T-cell (primary cell): ENCODE measurements around the gene SLC41A2. TPM values are rescaled to one million over a fixed set of nuclear protein-coding genes. Genes with fewer than 3 reads are reported as not detected.

Experiments used
- ATAC-seq, 4 experiments: fragments of 200-7000 bp in 3 of 4; fragments of 150-1000 bp in 1 of 4; cut with Tn5 transposase; replicated peaks in 1 of 4; 1 replicate in 3 of 4; 2 replicates in 1 of 4; pipeline ENCODE4 v1.10.0; 2021; ENCODE audit warnings: moderate library complexity in 3 of 4, mild to moderate bottlenecking in 2 of 4, moderate number of reproducible peaks in 1 of 4
- CTCF ChIA-PET, 2 donors: fragments of 300-600 bp; sonication (Branson Sonifier 250); formaldehyde crosslinking; loops; one replicate each; lab custom pipeline; 2022; ENCODE audit warnings: antibody characterized with exemption in 2 of 2; lab: Charles Lee
- POLR2A ChIA-PET, 2 donors: fragments of 300-600 bp; sonication (Branson Sonifier 250); formaldehyde crosslinking; loops; one replicate each; lab custom pipeline; 2022; ENCODE audit warnings: antibody characterized with exemption in 2 of 2; lab: Charles Lee
- DNase-seq, 35 experiments: peaks; one replicate each; pipeline versions ENCODE4 v3.0.0 to v3.0.0-alpha.2; 2013 to 2023
- H3K27ac ChIP-seq: one replicate; pipeline ENCODE4 v1.5.1; 2013; ENCODE audit warnings: low read length
- H3K27me3 ChIP-seq, 2 experiments: replicated peaks in 1 of 2; 1 replicate in 1 of 2; 2 replicates in 1 of 2; pipeline versions ENCODE4 v1.6.1 to v1.7.0; 2013; ENCODE audit warnings: low read length in 1 of 2, mixed read lengths in 1 of 2; ENCODE audit not compliant: control insufficient read depth in 2 of 2, insufficient read depth in 2 of 2; ENCODE audit errors: extremely low read depth in 1 of 2
- H3K36me3 ChIP-seq, 2 donors: 1 replicate in 1 of 2; 2 replicates in 1 of 2; pipeline versions ENCODE4 v1.6.1 to v1.7.0; 2013; ENCODE audit warnings: low read length in 1 of 2; ENCODE audit not compliant: control insufficient read depth in 2 of 2, insufficient read depth in 1 of 2; ENCODE audit errors: extremely low read depth in 1 of 2
- H3K4me1 ChIP-seq, 2 experiments: 1 replicate in 1 of 2; 2 replicates in 1 of 2; pipeline versions ENCODE4 v1.6.1 to v1.7.0; 2013; ENCODE audit warnings: low read length in 2 of 2, mixed read lengths in 1 of 2; ENCODE audit not compliant: insufficient read depth in 2 of 2, control insufficient read depth in 1 of 2; ENCODE audit errors: extremely low read depth in 1 of 2
- H3K4me3 ChIP-seq, 2 donors: 1 replicate in 1 of 2; 2 replicates in 1 of 2; pipeline versions ENCODE4 v1.5.1 to v1.7.0; 2013; ENCODE audit warnings: mild to moderate bottlenecking in 2 of 2, low read length in 1 of 2, moderate library complexity in 1 of 2; ENCODE audit not compliant: control insufficient read depth in 1 of 2; ENCODE audit errors: extremely low read depth in 1 of 2
- H3K9me3 ChIP-seq: 2 replicates; pipeline ENCODE4 v1.7.0; 2013
- H3K27ac Mint-ChIP-seq, 2 donors: one replicate each; pipeline ENCODE4 v1.8.0; 2020 to 2021; ENCODE audit warnings: mild to moderate bottlenecking in 2 of 2, mixed read lengths in 2 of 2
- H3K27me3 Mint-ChIP-seq, 2 donors: one replicate each; pipeline ENCODE4 v1.8.0; 2021 to 2022; ENCODE audit warnings: mixed read lengths in 2 of 2
- H3K36me3 Mint-ChIP-seq: one replicate; pipeline ENCODE4 v1.8.0; 2021; ENCODE audit warnings: mixed read lengths
- H3K4me1 Mint-ChIP-seq, 3 donors: one replicate each; pipeline ENCODE4 v1.8.0; 2020 to 2022; ENCODE audit warnings: mixed read lengths in 3 of 3, mild to moderate bottlenecking in 1 of 3
- H3K4me3 Mint-ChIP-seq, 3 donors: one replicate each; pipeline ENCODE4 v1.8.0; 2020 to 2022; ENCODE audit warnings: mild to moderate bottlenecking in 3 of 3, mixed read lengths in 3 of 3, moderate library complexity in 3 of 3
- H3K9me3 Mint-ChIP-seq, 3 donors: one replicate each; pipeline ENCODE4 v1.8.0; 2020 to 2022; ENCODE audit warnings: mixed read lengths in 3 of 3
- WGBS: methylation state at CpG from one replicate; pipeline ENCODE4 v1.1.5; 2013; ENCODE audit warnings: missing lambda C conversion rate; ENCODE audit not compliant: insufficient coverage; 5-methylcytosine and 5-hydroxymethylcytosine counted together
- total RNA-seq, 35 experiments: library from RNA in 6 of 35; stranded (reverse) in 6 of 35; fragments of 120-200 nt in 1 of 35; gene quantifications; one replicate each; pipeline versions ENCODE4 v1.2.1 to v1.2.4 and lab custom pipeline; 2013 to 2026

SLC41A2 gene
- total RNA-seq, 5 donors from 2014 or later (not counting 1 experiment from before 2014, with no cell fraction given): 2.4 to 3.8 (median 3.4) TPM

- Mint-ChIP-seq H3K27me3 (peaks cover 0 to 2% of the 10 kb centered on the region in 2 donors), H3K9me3 (no peaks in the 10 kb centered on the region), H3K27ac (peak overlapping the region in 1 of 2 donors; percentile 28), H3K4me3 (peak overlapping the region; percentile 79 to 88 (median 84)), H3K36me3 (no peaks in the 10 kb centered on the region), H3K4me1 (peaks cover 17 to 22% (median 21%) of the 10 kb centered on the region in 3 donors)
- DNase-seq: peak in 25 of 35 experiments; percentile 4 to 54 (median 21)
- POLR2A ChIA-PET: no interaction called here
- CTCF ChIA-PET: interaction anchor here in 1 of 2 donors (0.5 kb wide), 1 partner anchor 80 kb away, joined by 3 read pairs; no protein-coding TSS in a partner anchor
- under 1% methylated on average over 31 of the region's 31 CpGs for WGBS
- H3K4me3 ChIP-seq: peak overlapping the region; percentile 66
- no peaks in the 10 kb centered on the region for H3K36me3 ChIP-seq
- ATAC-seq: peak; percentile 33 to 51 (median 41)
- no peak overlapping the region for H3K27ac ChIP-seq
- H3K4me1 ChIP-seq: peaks cover 7 to 10% of the 10 kb centered on the region in 2 experiments
- H3K9me3 ChIP-seq: no peaks in the 10 kb centered on the region
- H3K27me3 ChIP-seq: peaks cover 0 to 3% of the 10 kb centered on the region in 2 experiments
These were observed 430 bp downstream of the SLC41A2 start for GRCh38 chr12:104957719-104958000.

- H3K9me3 ChIP-seq: no peaks in the 10 kb centered on the region
- peak overlapping the region; percentile 66 for H3K4me3 ChIP-seq
- CTCF ChIA-PET: interaction anchor here in 1 of 2 donors (0.5 kb wide), 1 partner anchor 81 kb away, joined by 3 read pairs; no protein-coding TSS in a partner anchor
- 40% methylated on average over 1 of the region's 13 CpGs for WGBS
- H3K27ac ChIP-seq: no peak overlapping the region
- POLR2A ChIA-PET: interaction anchor here in 1 of 2 donors (0.6 kb wide), 1 partner anchor 10 kb away, joined by 4 read pairs; no protein-coding TSS in a partner anchor
- ATAC-seq (no peak), DNase-seq (peak in 2 of 35 experiments; percentile 12 to 28)
- peaks cover 7 to 10% of the 10 kb centered on the region in 2 experiments for H3K4me1 ChIP-seq
- H3K27ac Mint-ChIP-seq: peak overlapping the region in 1 of 2 donors; percentile 28
- H3K27me3 ChIP-seq: no peaks in the 10 kb centered on the region
- H3K9me3 Mint-ChIP-seq: no peaks in the 10 kb centered on the region
- no peaks in the 10 kb centered on the region for H3K36me3 ChIP-seq
- no peaks in the 10 kb centered on the region for H3K36me3 Mint-ChIP-seq
- peaks cover 17 to 22% (median 21%) of the 10 kb centered on the region in 3 donors for H3K4me1 Mint-ChIP-seq
- H3K27me3 Mint-ChIP-seq: no peaks in the 10 kb centered on the region
- peak overlapping the region; percentile 79 to 88 (median 84) for H3K4me3 Mint-ChIP-seq
These were observed 996 bp downstream of the SLC41A2 start for GRCh38 chr12:104956870-104957718.

GRCh38 chr12:104955703-104956102, 2.4 kb downstream of the SLC41A2 start:
- no peaks in the 10 kb centered on the region for H3K36me3 Mint-ChIP-seq
- ChIA-PET CTCF (no interaction called here), POLR2A (no interaction called here)
- Histone ChIP-seq H3K4me1 (peaks cover 7 to 10% of the 10 kb centered on the region in 2 experiments), H3K27me3 (no peaks in the 10 kb centered on the region), H3K27ac (no peak overlapping the region), H3K4me3 (no peak overlapping the region), H3K9me3 (no peaks in the 10 kb centered on the region), H3K36me3 (no peaks in the 10 kb centered on the region)
- H3K27me3 Mint-ChIP-seq: no peaks in the 10 kb centered on the region
- DNase-seq (no peak), ATAC-seq (no peak)
- no peak overlapping the region for H3K4me3 Mint-ChIP-seq
- H3K4me1 Mint-ChIP-seq: peaks cover 17 to 22% (median 21%) of the 10 kb centered on the region in 3 donors
- no peak overlapping the region for H3K27ac Mint-ChIP-seq
- WGBS: no CpG with 5 or more reads among the region's 2 CpGs
- no peaks in the 10 kb centered on the region for H3K9me3 Mint-ChIP-seq

- H3K9me3 ChIP-seq: no peaks in the 10 kb centered on the region
- peaks cover 0 to under 1% of the 10 kb centered on the region in 2 experiments for H3K4me1 ChIP-seq
- H3K36me3 ChIP-seq: no peaks in the 10 kb centered on the region
- no peak overlapping the region for H3K27ac Mint-ChIP-seq
- peaks cover 6 to 8% (median 6%) of the 10 kb centered on the region in 3 donors for H3K4me1 Mint-ChIP-seq
- H3K36me3 Mint-ChIP-seq: no peaks in the 10 kb centered on the region
- H3K9me3 Mint-ChIP-seq: no peaks in the 10 kb centered on the region
- H3K27me3 ChIP-seq: no peaks in the 10 kb centered on the region
- no peak overlapping the region for H3K4me3 Mint-ChIP-seq
- ChIA-PET POLR2A (no interaction called here), CTCF (interaction anchor here in 1 of 2 donors (0.9 kb wide), 1 partner anchor 42 kb away, joined by 3 read pairs; no protein-coding TSS in a partner anchor)
- no CpG with 5 or more reads among the region's 2 CpGs for WGBS
- H3K4me3 ChIP-seq: no peak overlapping the region
- H3K27me3 Mint-ChIP-seq: no peaks in the 10 kb centered on the region
- H3K27ac ChIP-seq: no peak overlapping the region
- ATAC-seq: no peak
- DNase-seq: no peak
These were observed 4.8 kb downstream of the SLC41A2 start for GRCh38 chr12:104953323-104953722.

- Mint-ChIP-seq H3K27ac (no peak overlapping the region), H3K9me3 (no peaks in the 10 kb centered on the region), H3K4me3 (no peak overlapping the region), H3K36me3 (no peaks in the 10 kb centered on the region), H3K4me1 (peaks cover 6 to 8% (median 6%) of the 10 kb centered on the region in 3 donors), H3K27me3 (no peaks in the 10 kb centered on the region)
- POLR2A ChIA-PET: no interaction called here
- Histone ChIP-seq H3K9me3 (no peaks in the 10 kb centered on the region), H3K36me3 (no peaks in the 10 kb centered on the region), H3K4me1 (no peaks in the 10 kb centered on the region), H3K27me3 (no peaks in the 10 kb centered on the region), H3K4me3 (no peak overlapping the region), H3K27ac (no peak overlapping the region)
- CTCF ChIA-PET: no interaction called here
- WGBS: no CpG with 5 or more reads among the region's 3 CpGs
- DNase-seq (no peak), ATAC-seq (no peak)
These were observed 5.3 kb downstream of the SLC41A2 start for GRCh38 chr12:104952816-104953215.

- no peaks in the 10 kb centered on the region for H3K9me3 ChIP-seq
- H3K27ac Mint-ChIP-seq: no peak overlapping the region
These were observed 6.2 kb downstream of the SLC41A2 start for GRCh38 chr12:104951759-104952509.

More at GRCh38 chr12:104951759-104952509, 6.2 kb downstream of the SLC41A2 start:
- ChIA-PET CTCF (no interaction called here), POLR2A (no interaction called here)
- no peak for DNase-seq
- Mint-ChIP-seq H3K4me1 (peaks cover 0 to 1% (median 0%) of the 10 kb centered on the region in 3 donors), H3K9me3 (no peaks in the 10 kb centered on the region), H3K27me3 (no peaks in the 10 kb centered on the region), H3K36me3 (no peaks in the 10 kb centered on the region), H3K4me3 (no peak overlapping the region)
- Histone ChIP-seq H3K36me3 (no peaks in the 10 kb centered on the region), H3K4me3 (no peak overlapping the region), H3K4me1 (no peaks in the 10 kb centered on the region), H3K27ac (no peak overlapping the region), H3K27me3 (no peaks in the 10 kb centered on the region)
- no CpG with 5 or more reads among the region's 5 CpGs for WGBS
- no peak for ATAC-seq
